ENCODE data around the gene PCSK4.

Gene PCSK4

GRCh38 chr19:1447504-1447903 lies 42.6 kb downstream of the PCSK4 start:
- TF ChIP-seq CTCF (IDR thresholded peaks at IDR 0.05; ENCODE audit: borderline replicate concordance, insufficient read depth, low read depth, low read length): no peak
- no peak overlapping the region for H3K4me3 ChIP-seq (ENCODE audit: low read depth, low read length)

GRCh38 chr19:1446713-1447481 lies 43.3 kb downstream of the PCSK4 start:
- TF ChIP-seq CTCF (IDR thresholded peaks at IDR 0.05; ENCODE audit: borderline replicate concordance, insufficient read depth, low read depth, low read length): no peak

GRCh38 chr19:1445932-1446712 lies 44.0 kb downstream of the PCSK4 start:
- TF ChIP-seq CTCF (IDR thresholded peaks at IDR 0.05; ENCODE audit: borderline replicate concordance, insufficient read depth, low read depth, low read length): no peak
- no peak overlapping the region for H3K4me3 ChIP-seq (ENCODE audit: low read depth, low read length)

More at GRCh38 chr19:1446713-1447481, 43.3 kb downstream of the PCSK4 start:
- no peak overlapping the region for H3K4me3 ChIP-seq (ENCODE audit: low read depth, low read length)

- TF ChIP-seq CTCF (IDR thresholded peaks at IDR 0.05; ENCODE audit: borderline replicate concordance, insufficient read depth, low read depth, low read length): peak; percentile 99
- peak overlapping the region; percentile 58 for H3K4me3 ChIP-seq (ENCODE audit: low read depth, low read length)
Observed at GRCh38 chr19:1445185-1445931, 44.8 kb downstream of the PCSK4 start.

- no peak for TF ChIP-seq CTCF (IDR thresholded peaks at IDR 0.05; ENCODE audit: borderline replicate concordance, insufficient read depth, low read depth, low read length)
- no peak overlapping the region for H3K4me3 ChIP-seq (ENCODE audit: low read depth, low read length)
Observed at GRCh38 chr19:1441677-1442438, 48.3 kb downstream of the PCSK4 start.

- no peak for TF ChIP-seq CTCF (IDR thresholded peaks at IDR 0.05; ENCODE audit: borderline replicate concordance, insufficient read depth, low read depth, low read length)
- no peak overlapping the region for H3K4me3 ChIP-seq (ENCODE audit: low read depth, low read length)
Observed at GRCh38 chr19:1441022-1441426, 49.1 kb downstream of the PCSK4 start.

Measured in GM12875 (cell line).